ENCODE results near the gene CTDSP2. TPM values are rescaled to one million over a fixed set of nuclear protein-coding genes. Genes with fewer than 3 reads are reported as not detected.

CTDSP2 gene
- total RNA-seq, 1 experiment from 2014 or later = 82.7 TPM

DNA sequence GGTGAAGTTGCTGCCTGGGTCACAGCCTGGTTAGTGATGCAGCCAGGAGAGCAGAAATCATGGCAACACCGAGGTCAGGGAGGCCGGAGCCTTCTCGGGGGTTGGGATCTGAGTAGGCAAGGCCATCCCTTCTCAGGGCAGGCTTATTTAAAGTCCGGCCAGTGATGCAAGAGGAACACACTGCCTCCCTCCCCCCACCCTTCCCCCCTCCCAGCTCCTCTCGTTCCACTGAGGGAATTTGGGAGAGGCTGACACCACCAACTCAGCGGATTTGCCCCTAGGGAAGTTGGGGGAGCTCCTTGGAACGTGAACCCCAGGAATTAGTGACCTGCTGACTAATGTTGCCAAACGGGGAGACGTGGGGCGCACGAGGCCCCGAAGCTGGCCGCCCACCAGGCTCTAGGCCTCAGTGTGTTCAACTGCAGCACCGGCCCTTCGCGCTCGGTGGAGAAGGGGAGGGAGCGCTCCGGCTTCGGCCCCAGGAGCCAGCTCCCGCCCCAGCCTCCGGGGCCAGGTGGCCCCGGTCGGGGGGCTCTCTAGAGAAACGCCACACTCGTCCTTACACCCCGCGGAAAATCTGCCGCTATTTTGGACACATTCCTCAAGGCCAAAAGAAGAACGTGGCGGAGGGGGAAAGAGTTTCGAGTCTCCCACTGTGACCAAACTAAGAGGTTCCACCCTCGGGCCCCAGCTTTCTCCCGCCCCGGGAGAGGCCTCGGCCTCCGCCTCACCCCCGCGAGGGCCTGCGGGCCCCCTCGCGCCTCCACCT is 1.6 kb downstream of the CTDSP2 start:
- POLR2A ChIA-PET = interaction anchor here (0.6 to 5.0 kb wide), 6 partner anchors 17 to 96 kb away, joined by 3 to 20 read pairs (median 5); partner anchors contain the start of gene ATP23
- peak overlapping the region; percentile 92 for H3K9ac ChIP-seq (ENCODE audit: low read length)
- RAD21 ChIA-PET (ENCODE audit: low non-redundant PET in 1 of 2, low total read pairs in 2 of 2, uncharacterized antibody in 2 of 2, unreplicated experiment in 2 of 2) = interaction anchor here in 1 of 2 experiments (0.7 kb wide), 1 partner anchor 36 kb away, joined by 3 read pairs; no protein-coding TSS in a partner anchor
- H3K4me2 ChIP-seq (ENCODE audit: low read length) = peak overlapping the region; percentile 95
- ATAC-seq (peak; percentile 24), DNase-seq (ENCODE audit: low read depth, low spot score) (peak; percentile 23)
- no peaks in the 10 kb centered on the region for H3K9me2 ChIP-seq (ENCODE audit: insufficient read depth)
- H4K20me1 ChIP-seq (ENCODE audit: insufficient read depth) = 0 out of 2 replicates have a peak, but pooled peaks cover 6% of the 10 kb centered on the region
- CTCF ChIA-PET = interaction anchor here (1.1 to 1.4 kb wide), 2 partner anchors 9 to 13 kb away, joined by 4 read pairs; no protein-coding TSS in a partner anchor
- BruUV-seq (replicated peaks) = no TSS peak
- no peak overlapping the region for H2AFZ ChIP-seq (ENCODE audit: low read depth, low read length, poor library complexity, severe bottlenecking)
- no peaks in the 10 kb centered on the region for H3K36me3 ChIP-seq (ENCODE audit: control insufficient read depth in 1 of 2, insufficient read depth in 2 of 2, low read length in 2 of 2)
- H3K4me3 ChIP-seq (replicated peaks in 1 of 2; ENCODE audit: low read depth in 1 of 2, low read length in 2 of 2) = peak overlapping the region; percentile 95 to 97
- H3K9me3 ChIP-seq (ENCODE audit: control insufficient read depth in 1 of 2, insufficient read depth in 1 of 2, low read depth in 1 of 2, low read length in 2 of 2) = no peaks in the 10 kb centered on the region
- H3K79me2 ChIP-seq (ENCODE audit: insufficient read depth, low read length) = peaks cover 65% of the 10 kb centered on the region
- intact Hi-C loops (cut with micrococcal nuclease) = no loop called here
- H3K27me3 ChIP-seq (ENCODE audit: insufficient read depth, low read length) = no peaks in the 10 kb centered on the region
- H3K4me1 ChIP-seq (ENCODE audit: control insufficient read depth in 1 of 2, insufficient read depth in 2 of 2, low read length in 2 of 2) = peaks cover 22 to 59% of the 10 kb centered on the region in 2 experiments
- H3K27ac ChIP-seq (ENCODE audit: low read depth, low read length) = peak overlapping the region; percentile 91
- TF ChIP-seq ATF3 (IDR thresholded peaks at IDR 0.05) (no peak), SP1 (IDR thresholded peaks at IDR 0.05; ENCODE audit: low read depth) (no peak), POLR2A (IDR thresholded peaks at IDR 0.05; ENCODE audit: borderline replicate concordance, extremely low read depth, insufficient read depth, insufficient read length) (no peak), MAX (IDR thresholded peaks at IDR 0.05) (peak; percentile 8; the same call in 1 of the 2 replicates)

DNA sequence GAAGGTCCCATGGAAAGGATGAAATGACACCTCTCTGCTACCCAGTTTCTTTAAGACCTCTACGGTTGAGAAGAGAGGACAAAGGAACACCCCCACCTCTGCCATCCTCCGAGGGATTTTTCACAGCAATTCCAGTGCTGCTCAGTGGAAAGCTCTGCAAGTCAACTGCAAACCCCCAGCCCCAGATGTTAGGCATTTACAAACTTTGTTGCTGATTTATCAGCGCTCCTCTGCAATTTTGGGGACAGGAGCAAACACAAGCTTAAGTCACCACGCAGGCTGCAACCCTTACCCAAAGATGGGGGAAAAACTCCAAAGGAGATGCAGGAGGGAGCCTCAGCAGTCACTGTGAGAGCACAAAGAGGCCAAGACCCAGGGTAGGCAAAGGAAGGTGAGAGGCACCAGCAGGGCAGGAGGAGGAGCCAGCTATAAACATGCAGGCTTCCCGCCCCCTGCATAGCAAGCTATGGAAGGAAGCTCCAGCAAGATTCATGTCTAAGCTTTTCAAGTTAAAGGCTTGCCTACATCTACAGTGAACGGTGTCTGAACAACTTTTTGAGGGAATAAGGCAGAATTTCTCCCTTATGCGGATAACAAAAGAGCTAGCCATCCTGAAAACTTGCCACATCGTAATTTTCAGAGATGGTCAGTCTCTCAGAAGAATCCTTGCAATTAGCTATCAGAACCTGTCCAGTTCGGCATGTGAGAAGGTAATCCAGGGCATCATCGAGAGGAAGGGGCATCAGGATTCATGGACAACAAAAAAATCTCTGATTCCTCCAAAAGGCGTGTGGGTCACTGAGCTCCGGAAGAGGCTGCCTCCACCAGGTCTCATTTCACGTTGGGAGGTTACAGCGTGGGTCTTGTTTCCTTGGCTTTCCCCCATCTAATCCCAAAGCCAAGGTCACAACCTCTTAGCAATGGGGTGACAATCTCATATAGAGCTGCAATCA is 3.9 kb downstream of the CTDSP2 start:
- no peak overlapping the region for H3K4me3 ChIP-seq (replicated peaks in 1 of 2; ENCODE audit: low read depth in 1 of 2, low read length in 2 of 2)

More for the DNA sequence above, 3.9 kb downstream of the CTDSP2 start:
- Histone ChIP-seq H3K9me2 (ENCODE audit: insufficient read depth) (no peaks in the 10 kb centered on the region), H3K9me3 (ENCODE audit: control insufficient read depth in 1 of 2, insufficient read depth in 1 of 2, low read depth in 1 of 2, low read length in 2 of 2) (no peaks in the 10 kb centered on the region), H3K79me2 (ENCODE audit: insufficient read depth, low read length) (peaks cover 85% of the 10 kb centered on the region), H2AFZ (ENCODE audit: low read depth, low read length, poor library complexity, severe bottlenecking) (no peak overlapping the region), H3K27me3 (ENCODE audit: insufficient read depth, low read length) (no peaks in the 10 kb centered on the region), H3K27ac (ENCODE audit: low read depth, low read length) (no peak overlapping the region), H3K9ac (ENCODE audit: low read length) (no peak overlapping the region), H4K20me1 (ENCODE audit: insufficient read depth) (0 out of 2 replicates have a peak, but pooled peaks cover 6% of the 10 kb centered on the region), H3K36me3 (ENCODE audit: control insufficient read depth in 1 of 2, insufficient read depth in 2 of 2, low read length in 2 of 2) (no peaks in the 10 kb centered on the region), H3K4me1 (ENCODE audit: control insufficient read depth in 1 of 2, insufficient read depth in 2 of 2, low read length in 2 of 2) (peaks cover 22 to 66% of the 10 kb centered on the region in 2 experiments), H3K4me2 (ENCODE audit: low read length) (peak overlapping the region; percentile 28; the same call in 1 of the 2 replicates)
- intact Hi-C loops (cut with micrococcal nuclease) = no loop called here
- ATAC-seq (no peak), DNase-seq (ENCODE audit: low read depth, low spot score) (no peak)
- ChIA-PET POLR2A (interaction anchor here (0.6 kb wide), 1 partner anchor 600 kb away, joined by 3 read pairs; no protein-coding TSS in a partner anchor), CTCF (no interaction called here), RAD21 (ENCODE audit: low non-redundant PET in 1 of 2, low total read pairs in 2 of 2, uncharacterized antibody in 2 of 2, unreplicated experiment in 2 of 2) (no interaction called here)
- TF ChIP-seq POLR2AphosphoS5 (IDR thresholded peaks at IDR 0.05; ENCODE audit: low read depth, low read length) (no peak), REST (IDR thresholded peaks at IDR 0.05; ENCODE audit: low read depth) (no peak)
- BruUV-seq (replicated peaks) = no TSS peak

Data from HCT116 (cell line).